DMS153 treated with DMSO at 0.1 percent for 48 hours (cell line): ENCODE measurements around the gene LGR5.

Experiments used
- DNase-seq: peaks from one replicate; lab custom pipeline; 2025; ENCODE audit not compliant: unreplicated experiment; lab: John Stamatoyannopoulos, UW

LGR5 gene

DNA sequence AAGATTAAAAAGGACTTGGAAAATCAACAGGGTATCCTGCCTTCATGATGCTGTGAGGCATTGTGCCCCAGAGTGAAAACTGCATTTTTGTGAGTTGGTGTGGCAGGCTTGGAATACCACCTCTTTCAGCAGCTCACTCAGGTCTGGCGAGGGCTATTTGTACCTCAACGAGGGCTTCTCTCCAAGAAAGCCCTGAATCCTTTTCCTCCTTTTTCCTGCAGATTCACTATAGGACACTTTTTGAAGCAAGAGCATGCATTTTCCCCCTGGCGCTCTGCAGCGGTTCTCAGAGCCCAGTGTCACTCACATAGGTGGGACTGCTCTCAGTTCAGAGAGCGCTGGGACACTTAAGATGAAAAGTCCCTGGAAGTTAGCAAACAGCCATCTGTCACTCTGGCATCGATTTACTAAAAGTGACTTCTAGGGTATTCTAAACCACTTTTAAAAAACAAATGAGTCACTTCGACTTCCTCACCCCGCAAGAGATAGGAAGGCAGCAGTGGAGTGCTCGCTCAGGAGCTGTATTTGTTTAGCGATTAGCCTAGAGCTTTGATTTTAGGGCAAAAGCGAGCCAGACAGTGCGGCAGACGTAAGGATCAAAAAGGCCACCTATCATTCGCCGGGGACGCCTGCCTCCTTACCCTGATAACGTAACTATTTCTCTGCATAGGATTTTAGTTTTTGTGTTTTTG, 782 bp upstream of the LGR5 start:
- DNase-seq: peak; percentile 32

DNA sequence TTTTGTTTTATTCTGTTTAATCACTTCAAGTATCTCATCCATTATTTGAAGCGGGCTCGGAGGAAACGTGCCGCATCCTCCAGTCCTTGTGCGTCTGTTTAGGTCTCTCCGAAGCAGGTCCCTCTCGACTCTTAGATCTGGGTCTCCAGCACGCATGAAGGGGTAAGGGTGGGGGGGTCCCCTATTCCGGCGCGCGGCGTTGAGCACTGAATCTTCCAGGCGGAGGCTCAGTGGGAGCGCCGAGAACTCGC, 311 bp upstream of the LGR5 start:
- no peak for DNase-seq

DNA sequence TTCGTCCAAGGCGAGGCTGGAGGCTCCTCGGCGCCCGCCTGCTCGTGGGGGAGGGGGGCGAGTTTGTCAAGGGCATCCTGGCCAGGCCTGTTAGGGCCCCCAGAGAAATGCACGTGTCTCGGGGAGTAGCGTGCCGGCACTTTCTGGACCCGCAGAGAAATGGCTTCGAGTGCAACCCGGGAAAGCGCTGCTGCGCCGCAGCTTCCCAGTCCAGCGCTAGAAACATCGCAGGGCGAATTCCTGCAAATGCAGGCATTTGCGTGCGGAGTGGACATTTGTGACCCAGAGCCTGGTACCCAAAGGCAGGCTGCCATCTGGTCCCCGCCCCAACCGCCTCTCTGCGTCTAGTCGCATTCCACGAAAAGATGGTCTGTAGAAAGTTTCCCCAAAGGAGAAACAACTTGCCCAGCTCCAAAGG, 756 bp downstream of the LGR5 start:
- DNase-seq: no peak

DNA sequence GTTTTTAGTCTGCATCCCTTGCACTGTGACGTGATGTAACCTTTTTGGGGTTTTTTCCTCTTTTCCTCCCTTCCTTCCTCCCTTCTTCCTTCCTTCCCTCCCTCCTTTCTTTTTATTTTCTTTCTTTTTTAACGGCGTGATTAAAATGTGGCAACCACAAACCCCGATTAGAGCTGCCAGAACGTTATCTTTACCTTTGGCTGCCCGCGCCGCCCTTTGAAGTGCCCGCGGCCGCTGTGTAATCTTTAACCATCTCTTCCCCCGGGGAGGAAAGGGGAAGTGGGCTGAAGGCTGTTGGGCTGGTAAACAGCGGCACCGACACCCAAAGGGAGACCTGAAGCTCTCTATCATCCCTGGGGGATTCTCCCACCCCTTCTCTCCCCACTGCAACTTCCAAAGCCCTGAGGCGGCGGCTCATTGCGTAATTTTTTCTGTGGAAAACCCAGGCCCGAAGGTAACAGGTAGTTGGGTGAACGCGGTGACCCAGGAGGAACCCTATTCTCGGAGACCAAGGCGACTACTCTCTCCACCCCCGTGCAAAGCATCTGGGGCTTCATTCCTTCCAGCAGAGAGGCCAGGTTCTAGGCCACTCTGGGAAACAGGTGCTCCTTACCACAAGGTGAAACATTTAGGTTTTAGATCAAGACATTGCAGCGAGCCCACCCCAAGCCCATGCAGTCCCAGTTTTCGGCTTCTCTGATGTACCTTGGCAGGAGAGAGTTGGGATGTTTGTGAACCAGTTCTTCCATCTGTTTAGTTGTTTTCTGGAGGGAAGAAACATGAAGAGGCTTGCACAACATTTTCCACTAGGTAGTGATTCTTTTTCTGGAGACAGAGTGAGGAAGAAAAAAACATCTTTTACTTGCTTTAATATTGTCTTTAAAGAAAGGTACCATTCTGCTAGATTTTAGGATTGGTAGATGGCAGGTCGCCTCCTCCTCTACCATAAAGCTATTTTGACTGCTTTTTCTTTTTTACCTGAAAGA, 1.5 kb downstream of the LGR5 start:
- no peak for DNase-seq

DNA sequence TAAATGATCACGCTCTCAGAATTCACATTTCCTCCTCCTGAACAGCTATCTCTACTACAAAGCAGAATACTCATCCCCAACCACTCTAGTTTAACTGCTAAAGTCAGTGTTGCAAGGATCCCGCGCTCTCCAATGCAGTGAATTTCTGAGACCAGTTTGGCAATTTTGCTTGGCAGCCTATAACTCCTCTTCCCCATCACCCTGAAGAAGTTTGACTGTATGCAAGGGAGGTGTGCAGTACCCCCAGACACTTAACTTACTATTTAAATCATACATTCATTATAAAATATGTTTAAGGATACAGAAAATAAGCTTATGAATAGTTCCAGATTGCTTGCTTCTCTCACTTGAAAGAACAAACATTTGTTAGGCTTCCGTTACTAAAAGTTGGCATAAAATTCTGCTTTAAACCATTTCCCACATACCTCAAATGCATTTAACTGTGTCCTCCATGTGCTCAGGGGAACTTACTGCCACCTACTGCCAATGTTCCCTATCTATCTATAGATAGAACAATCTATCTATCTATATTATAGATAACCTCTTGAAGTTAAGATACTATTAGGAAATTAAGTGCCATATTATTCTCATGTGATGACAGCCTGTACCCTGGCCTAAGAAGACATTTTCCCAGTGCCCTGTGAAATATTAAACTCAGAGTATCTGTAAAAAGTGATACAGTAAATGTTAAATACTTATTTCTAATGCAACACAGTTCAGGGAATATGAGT, 2.4 kb downstream of the LGR5 start:
- no peak for DNase-seq

DNA sequence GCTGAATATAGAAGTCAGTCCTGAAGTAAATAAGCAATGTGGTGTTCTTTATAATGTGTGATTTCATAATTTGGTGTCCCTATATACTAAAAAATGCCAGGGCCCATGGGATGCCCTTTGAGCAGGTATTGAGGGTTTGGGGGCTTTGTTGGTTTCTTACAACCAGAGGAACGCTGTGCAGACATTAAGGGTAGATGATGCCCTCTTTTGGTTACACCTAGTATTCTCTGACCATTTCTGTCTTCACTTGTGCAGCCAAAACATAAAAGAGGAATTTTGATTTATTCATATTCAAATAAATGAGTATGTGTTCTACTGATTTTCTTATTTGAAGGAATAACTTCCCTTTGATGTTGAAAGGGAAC, 3.0 kb downstream of the LGR5 start:
- DNase-seq: no peak

DNA sequence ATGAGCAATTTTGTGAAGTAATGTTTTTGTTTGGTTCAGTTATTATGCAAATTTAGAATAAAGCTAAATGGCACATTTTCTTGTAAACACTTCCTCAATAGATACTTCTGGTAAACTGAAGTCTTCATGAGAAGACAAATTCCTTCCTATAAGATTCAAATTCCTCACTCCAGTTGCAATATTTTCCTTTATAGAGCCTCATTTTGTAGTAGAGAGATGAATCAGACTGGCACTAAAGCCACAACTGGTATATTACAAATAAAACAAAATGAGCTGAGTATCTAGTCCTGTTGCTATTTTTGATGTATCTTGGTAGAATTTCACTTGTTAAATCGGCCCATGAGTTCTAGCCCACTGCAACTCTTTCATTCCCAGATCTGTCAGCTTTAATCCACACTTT, 5.5 kb downstream of the LGR5 start:
- DNase-seq: no peak

DNA sequence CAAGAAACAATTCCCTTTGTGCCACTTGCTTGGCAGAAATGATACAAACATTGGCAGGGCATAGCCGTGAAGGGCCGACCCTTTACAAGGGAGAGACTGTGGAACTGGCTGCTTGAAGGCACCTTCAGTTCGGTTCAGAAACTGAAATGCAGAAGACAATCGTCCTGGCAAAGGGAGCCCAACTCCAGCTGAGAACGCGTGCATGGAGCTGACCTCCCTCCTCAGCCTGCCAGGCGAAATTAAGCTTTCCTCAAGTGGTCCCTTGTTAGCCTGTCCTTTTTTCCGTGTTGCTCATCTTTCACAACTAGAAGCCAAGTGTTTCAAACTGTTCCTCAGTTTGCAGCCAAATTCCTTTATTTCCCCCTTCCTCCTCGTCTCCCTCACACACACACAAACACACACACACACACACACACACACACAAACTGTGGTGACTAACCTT, 8.1 kb downstream of the LGR5 start:
- no peak for DNase-seq

DNA sequence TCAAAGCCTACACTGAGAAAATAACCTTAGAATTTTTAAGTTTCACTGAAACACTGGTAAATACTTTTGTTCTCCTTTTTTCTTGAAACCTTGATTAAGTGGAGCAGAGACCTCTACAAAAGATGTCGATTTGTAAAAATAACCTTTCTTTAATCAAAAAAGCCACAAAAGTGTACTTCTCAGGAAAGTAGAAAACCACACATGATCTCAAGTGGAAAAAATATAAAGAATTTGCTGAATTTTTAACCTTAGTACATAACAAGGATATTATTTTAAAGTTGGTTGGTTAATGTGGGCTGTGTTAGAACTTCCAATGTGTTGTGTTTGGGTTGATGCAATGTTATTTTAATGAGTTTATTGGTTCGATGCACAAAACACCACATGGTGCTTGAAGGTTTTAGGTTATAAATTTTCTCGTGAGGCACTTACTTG, 8.6 kb downstream of the LGR5 start:
- DNase-seq: no peak

DNA sequence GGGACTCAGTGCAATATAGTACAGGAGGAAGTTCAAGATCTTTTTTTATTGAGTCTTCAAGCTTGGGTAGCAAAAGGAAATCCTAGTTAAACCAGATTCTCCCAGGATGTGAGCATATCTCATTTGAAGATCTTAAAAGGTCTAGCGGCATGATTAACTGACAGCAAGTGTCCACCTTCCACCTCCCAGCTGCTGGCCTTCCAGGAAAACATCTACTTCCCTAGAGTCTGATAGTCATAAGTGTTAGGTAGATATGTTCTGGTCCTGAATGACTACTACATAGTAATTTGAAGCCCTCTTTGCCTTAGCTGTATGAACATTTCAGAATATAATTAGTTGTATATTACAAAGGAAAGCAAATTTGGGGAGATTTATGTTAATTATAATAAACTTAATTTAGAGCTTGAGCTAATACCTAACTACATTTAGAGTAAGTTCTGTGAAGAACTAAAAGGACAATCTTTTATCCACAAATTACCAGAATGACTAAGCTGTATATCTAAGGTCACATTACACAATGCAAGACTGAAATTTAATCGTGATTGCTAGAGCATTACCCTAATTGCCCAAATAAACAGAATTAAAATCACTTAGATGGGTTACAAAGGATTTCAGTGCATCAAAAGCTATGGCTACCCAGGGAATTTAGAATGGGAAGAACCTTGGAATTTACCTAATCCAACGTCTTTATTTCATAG, 9.9 kb downstream of the LGR5 start:
- no peak for DNase-seq

DNA sequence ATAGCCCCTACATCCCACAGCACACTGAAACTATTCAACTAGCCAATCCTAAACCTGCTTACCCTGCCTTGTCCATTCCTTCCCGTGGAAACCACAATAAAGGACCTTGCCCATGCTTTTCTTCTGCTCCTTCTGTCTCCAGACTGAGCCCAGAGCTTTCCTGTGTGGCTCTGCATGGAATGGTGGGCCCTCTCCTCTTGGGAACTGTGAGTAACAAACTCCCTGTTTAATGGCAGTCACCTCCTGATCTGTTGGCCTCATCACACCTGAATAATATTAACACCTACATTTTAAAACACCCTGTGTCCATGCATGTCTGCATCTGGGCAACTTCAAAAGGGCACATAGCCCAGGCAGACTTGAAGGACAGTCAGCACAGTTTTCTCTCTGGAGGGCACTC, 12.4 kb downstream of the LGR5 start:
- no peak for DNase-seq

DNA sequence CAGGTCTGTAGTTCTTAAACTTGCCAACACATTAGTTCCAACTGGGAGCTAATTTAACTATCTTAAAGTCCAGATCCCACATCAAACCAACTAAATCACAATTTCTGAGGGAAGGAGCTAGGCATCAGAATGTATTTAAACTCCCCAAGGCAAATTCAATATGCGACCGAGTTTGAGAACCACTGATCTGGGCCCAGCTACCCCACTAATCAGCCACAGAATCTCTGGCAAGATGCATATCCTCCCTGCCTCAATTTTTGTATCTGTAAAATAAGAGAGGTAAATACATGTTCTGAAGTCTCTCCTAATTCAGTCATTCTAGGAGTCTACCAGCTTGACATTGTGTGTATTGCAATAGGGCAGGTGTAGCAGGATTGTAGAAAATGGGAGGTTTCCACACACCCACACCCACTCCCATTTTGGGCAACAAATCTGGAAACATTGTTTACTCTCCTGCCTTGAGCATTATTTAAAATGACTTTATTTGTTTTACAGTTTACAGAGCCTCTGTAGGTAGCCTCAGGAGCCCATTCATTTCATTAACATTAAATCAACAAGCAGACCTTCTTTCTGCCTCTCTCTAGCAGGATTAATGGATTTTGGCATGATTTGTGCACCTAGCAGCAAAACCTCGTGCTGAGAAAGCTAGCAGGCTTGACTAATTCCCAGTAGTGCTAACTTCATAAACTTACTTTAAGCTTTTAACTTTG, 15.6 kb downstream of the LGR5 start:
- peak; percentile 82 for DNase-seq

DNA sequence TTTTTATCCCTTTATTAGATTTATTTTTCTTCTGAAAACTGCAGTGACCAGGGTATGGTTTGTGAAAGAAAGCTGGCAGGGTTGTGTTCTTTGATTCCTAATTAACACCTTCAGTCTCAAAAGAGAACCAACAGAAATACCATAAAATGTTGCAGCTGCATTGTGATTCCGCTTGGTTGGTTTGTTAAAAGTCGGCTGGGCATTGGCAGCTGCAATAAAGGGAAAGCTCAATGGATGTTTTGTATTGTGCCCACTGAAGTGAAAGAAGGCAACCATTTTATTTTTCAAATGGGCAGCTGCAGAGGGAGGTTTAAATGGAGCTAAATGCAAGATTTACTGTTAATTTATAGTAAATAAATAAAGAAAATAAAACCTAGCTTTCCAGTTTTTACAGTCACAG, 16.7 kb downstream of the LGR5 start:
- peak; percentile 72 for DNase-seq

DNA sequence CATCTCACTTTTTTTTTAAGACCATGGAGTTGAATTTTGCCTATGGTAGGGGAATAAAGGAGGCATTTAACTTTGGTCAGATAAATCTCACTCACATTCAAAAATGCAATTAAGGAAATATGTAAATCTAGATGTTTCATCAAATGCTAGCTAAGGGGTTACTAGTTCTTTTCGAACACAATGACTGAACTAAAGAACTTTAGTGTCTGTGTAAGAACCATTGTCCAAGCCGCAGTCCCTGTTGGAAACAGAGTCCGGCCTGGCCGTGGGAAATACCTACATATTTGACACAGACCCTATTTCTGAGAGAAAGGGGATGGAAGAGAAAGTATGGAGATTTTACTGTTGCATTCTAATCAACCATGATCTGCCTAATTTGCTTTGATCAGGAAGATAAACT, 17.4 kb downstream of the LGR5 start:
- no peak for DNase-seq

DNA sequence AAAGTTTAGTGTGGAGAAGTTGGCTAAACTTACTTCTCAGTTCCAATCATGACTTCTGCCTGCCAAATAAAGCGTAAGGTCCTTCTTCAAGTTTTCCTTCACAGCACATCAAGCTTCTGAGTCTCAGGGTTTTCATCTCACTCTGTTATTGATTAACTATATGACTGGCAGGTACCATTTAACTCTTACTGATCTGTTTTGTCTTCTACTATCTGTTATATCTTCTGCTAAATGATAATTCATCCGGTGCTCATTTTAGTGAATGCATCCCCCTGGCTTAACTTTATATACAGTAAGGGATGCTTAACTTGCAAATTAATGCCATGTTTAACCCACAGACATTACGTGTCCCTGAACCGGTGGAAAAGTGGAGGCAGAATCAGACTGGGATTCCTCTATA, 20.7 kb downstream of the LGR5 start:
- no peak for DNase-seq

DNA sequence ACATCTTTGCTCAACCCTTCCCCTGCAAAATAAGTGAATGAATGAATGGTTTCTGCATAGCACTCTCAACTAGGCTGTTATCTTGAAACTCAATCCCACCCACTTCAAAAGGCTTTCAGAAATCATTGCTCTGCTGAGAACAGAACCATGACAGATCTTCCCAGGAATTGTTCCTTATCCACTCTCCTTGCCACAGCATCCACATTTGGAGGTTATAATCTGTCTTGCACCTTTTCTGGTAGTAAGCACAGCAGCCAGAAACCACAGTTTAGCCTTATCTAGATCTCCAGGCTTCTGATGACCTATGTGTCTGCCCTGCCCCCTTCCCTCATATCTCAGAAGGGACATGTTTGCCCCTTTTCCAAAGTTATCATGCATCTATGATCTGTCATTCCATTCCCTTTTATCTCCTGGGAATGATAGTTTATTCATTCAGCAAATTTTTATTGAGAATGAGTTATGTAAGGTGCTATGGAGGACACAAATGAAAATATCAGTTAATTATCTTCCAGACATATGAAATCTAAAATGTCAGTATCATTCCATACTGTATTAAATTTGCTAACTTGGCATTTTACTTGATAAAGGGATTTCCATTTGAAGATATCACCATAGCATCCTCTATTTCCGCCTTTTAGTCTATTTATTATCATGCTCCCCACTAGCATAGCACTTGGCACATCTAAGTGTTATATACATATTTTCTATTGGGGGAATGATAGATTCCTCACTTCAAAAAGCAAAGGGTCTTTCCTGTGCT, 21.4 kb downstream of the LGR5 start:
- no peak for DNase-seq

DNA sequence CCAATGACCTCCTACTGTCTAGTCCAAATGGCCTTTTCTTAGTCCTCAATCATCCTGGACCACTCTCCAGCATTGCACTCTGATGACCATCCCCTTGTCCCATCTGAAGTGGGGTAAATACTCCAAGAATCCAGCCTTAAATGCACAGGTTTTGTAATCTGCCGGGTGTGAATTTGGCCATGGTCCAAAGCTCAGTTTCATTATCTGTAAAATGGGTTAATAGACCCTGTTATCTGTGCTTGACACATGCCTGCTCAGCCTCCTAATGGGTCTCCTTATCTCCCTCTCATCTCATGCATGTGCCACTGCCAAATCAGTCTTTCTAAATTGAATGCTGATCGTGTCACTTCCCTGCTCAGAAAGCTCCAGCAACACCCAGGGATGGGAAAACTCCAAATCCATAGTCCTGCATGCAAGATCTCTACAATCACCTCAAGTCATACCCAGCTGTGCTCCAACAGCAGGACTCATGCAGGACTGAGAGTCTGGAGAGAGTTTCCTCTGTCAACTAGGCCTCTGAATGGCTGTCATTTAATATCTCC, 22.3 kb downstream of the LGR5 start:
- no peak for DNase-seq

DNA sequence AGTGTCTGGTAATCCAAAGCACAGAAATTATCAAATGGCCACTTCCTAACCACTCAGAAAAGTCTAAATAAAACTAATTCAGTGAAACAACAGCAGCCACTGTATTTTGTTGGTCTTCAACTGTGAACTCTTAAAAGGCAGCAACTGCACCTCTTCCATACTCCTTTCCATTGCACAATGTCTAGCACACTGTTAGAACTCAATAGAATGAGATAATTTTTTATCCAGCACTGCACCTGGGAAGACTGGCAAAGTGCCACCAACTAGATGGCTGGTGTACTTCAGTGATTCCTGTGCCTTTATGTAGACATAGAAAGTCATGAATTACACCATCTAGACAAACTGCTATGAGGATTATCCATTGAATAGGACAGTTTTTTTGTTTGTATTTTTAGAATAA, 26.2 kb downstream of the LGR5 start:
- peak; percentile 33 for DNase-seq

DNA sequence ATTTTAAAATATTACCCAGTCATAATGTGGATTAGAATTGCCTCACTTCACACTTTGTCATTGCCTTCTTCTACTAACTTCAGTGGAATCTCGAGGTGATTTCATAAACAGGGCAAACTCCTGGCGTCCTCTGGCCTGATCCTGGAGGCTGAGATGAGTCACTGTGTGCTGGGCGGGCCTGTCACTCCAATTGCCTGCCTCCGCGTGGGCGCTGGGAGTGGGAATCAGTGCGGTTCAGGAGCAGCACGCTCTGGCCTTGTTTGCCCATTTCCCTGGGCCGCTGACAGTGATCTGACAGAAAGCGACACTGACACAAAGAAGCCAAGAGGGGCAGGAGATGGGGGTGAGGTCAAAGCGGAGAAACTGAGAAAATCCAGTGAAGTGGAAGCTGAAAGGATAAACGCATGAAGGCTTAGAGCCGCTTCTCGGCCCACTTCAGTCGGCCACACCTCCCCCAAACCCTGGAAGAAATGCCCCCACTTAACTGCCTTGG, 29.7 kb downstream of the LGR5 start:
- DNase-seq: no peak
